LNCaP clone FGC (cell line): ENCODE data around the gene ABTB2.
"Not testable (repeated sequence)": the region's sequence is repeated elsewhere in the genome, so short reads cannot be mapped to it uniquely, and the experiment has no call there.

ENCODE experiments used
- DNase-seq: peaks from one replicate; pipeline ENCODE4 v3.0.0-alpha.2; 2011; ENCODE audit warnings: low read depth
- H3K4me3 ChIP-seq: 2 replicates; pipeline ENCODE4 v1.5.1; 2011; ENCODE audit warnings: mild to moderate bottlenecking, low read depth, low read length, control low read depth
- CTCF ChIP-seq: IDR thresholded peaks from 2 replicates; pipeline ENCODE4 v1.5.1; 2012; ENCODE audit warnings: mild to moderate bottlenecking; ENCODE audit not compliant: control insufficient read depth, insufficient read depth; ENCODE audit errors: extremely low read depth

ABTB2 gene

GRCh38 chr11:34181251-34181650, 176.6 kb downstream of the ABTB2 start:
- no peak overlapping the region for H3K4me3 ChIP-seq
- DNase-seq, result no peak
- no peak for TF ChIP-seq CTCF

DNA sequence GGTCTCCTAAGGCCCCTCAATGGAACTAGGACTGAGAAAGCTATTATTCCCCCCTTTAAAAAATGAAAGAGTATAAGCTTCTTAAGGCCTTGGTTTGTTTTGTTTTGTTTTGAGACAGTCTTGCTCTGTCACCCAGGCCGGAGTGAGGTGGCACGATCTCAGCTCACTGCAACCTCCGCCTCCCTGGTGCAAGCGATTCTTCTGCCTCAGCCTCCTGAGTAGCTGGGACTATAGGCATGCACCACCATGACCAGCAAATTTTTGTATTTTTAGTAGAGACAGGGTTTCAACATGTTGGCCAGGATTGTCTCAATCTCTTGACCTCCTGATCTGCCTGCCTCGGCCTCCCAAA, 177.0 kb downstream of the ABTB2 start:
- DNase-seq, H3K4me3 ChIP-seq: not testable (repeated sequence)

- H3K4me3 ChIP-seq, result no peak overlapping the region
- DNase-seq, result no peak
These were observed 177.6 kb downstream of the ABTB2 start for GRCh38 chr11:34180040-34180813.

DNA sequence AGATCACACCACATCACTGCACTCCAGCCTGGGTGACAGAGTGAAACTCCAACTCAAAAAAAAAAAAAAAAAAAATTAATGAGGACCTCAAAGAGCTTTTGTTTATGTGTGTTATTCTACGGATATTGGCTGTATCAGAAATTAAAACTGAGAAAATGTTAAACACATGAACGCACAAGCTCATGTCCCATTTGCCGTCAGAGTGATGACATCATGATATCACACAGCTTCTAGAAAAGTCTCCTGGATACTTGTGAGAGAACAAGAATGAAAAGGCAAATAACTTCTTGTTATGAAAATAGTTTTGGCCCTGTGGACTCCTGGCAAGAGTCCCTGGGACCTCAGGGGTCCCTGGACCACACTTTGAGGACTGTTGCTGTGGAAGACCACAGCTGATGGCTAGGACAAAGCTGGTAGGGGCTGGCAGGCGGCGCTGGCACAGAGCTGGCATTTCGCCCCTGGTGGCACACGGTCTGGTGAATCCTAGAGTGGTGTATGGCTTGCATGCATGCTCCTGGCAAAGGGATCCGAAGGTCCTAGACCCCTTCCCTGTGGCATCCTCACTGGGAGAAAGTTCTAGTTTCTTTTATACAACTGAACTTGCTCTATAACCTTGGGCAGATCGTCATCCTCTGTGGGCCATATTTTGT, 178.7 kb downstream of the ABTB2 start:
- no peak for TF ChIP-seq CTCF
- no peak for DNase-seq
- H3K4me3 ChIP-seq, result no peak overlapping the region

More at GRCh38 chr11:34180040-34180813, 177.6 kb downstream of the ABTB2 start:
- no peak for TF ChIP-seq CTCF

GRCh38 chr11:34178209-34178821, 179.5 kb downstream of the ABTB2 start:
- H3K4me3 ChIP-seq, result no peak overlapping the region
- DNase-seq, result no peak
- no peak for TF ChIP-seq CTCF

- no peak for DNase-seq
- TF ChIP-seq CTCF, result no peak
These were observed 181.0 kb downstream of the ABTB2 start for GRCh38 chr11:34176751-34177209.

DNA sequence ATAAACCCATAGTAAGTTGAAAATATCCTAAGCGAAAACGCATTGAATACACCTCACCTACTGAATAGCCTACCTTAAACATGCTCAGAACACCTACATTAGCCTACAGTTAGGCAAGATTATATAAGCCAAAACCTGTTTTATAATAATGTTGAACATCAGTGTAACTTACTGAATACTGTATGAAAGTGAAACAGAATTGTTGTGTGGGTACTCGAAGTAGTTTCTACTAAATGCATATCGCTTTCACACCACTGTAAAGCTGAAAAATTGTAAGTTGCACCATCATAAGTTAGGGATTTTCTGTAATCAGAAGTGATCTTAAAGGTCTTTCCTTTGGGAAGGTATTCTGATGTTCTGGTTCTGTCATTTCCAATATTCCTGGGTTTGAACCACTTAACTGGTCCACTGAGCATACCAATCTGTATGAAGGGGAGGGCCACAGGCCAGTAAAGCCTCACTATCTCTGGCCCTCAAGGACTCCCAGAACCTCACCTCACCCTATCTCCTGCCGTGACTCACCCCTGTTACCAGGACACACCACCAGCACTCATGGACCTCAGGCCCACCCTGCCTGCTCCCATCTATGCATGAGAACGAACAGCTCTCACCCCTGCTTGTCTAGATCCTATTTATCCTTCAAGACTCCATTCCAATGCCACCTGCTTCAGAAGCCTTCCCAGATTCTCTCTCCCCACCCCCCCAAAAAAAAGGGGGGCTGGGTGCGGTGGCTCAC, 182.4 kb downstream of the ABTB2 start:
- DNase-seq, result no peak
- H3K4me3 ChIP-seq, result no peak overlapping the region
- TF ChIP-seq CTCF, result no peak

More at GRCh38 chr11:34176751-34177209, 181.0 kb downstream of the ABTB2 start:
- H3K4me3 ChIP-seq, result no peak overlapping the region
